ENCODE data around the gene KIAA1671. TPM values are rescaled to one million over a fixed set of nuclear protein-coding genes. Genes with fewer than 3 reads are reported as not detected.

The KIAA1671 gene
- total and polyA plus RNA-seq, 2 of the 4 experiments (the other 2 are of a cell fraction): 0.02 TPM; not detected in 1

GRCh38 chr22:25144522-25144921 lies 192.0 kb downstream of the KIAA1671 start:
- Histone ChIP-seq H3K4me1 (ENCODE audit: control insufficient read depth, insufficient read depth, low read length) (no peaks in the 10 kb centered on the region), H3K56ac (ENCODE audit: extremely low read depth, insufficient read depth, low read length) (no peak overlapping the region), H4K8ac (ENCODE audit: low read depth in 2 of 2, low read length in 2 of 2) (no peak overlapping the region), H4K20me1 (ENCODE audit: insufficient read depth, low read length) (no peaks in the 10 kb centered on the region), H2BK5ac (ENCODE audit: low read depth, low read length, poor library complexity, severe bottlenecking) (no peak overlapping the region), H2AK9ac (replicated peaks; ENCODE audit: low read depth, low read length, poor library complexity) (no peak overlapping the region), H3K27me3 (ENCODE audit: control insufficient read depth, insufficient read depth, low read length) (no peaks in the 10 kb centered on the region), H2AFZ (replicated peaks; ENCODE audit: low read length, poor library complexity) (no peak overlapping the region), H3K4me2 (ENCODE audit: low read depth, low read length) (no peak overlapping the region), H3K4me3 (ENCODE audit: insufficient read depth, low read depth, low read length) (no peak overlapping the region), H3K36me3 (ENCODE audit: control insufficient read depth, insufficient read depth, low read length) (no peaks in the 10 kb centered on the region), H3K14ac (replicated peaks; ENCODE audit: low read depth, low read length) (no peak overlapping the region), H4K91ac (ENCODE audit: insufficient read depth, low read depth, low read length) (no peak overlapping the region), H3K9me1 (ENCODE audit: insufficient read depth, low read length) (no peaks in the 10 kb centered on the region), H3K9me3 (ENCODE audit: control insufficient read depth, insufficient read depth, low read length) (no peaks in the 10 kb centered on the region), H2BK120ac (ENCODE audit: low read depth, low read length) (no peak overlapping the region), H2BK15ac (ENCODE audit: low read depth, low read length) (no peak overlapping the region), H3K27ac (ENCODE audit: insufficient read depth, low read length) (no peak overlapping the region), H2BK20ac (ENCODE audit: low read depth, low read length) (no peak overlapping the region), H3K18ac (ENCODE audit: low read depth, low read length) (no peak overlapping the region), H4K5ac (ENCODE audit: low read depth, low read length) (no peak overlapping the region), H3K4ac (ENCODE audit: low read depth, low read length) (no peak overlapping the region), H3K23ac (ENCODE audit: low read depth, low read length) (no peak overlapping the region), H2AK5ac (ENCODE audit: low read depth, low read length) (no peak overlapping the region), H3K79me1 (ENCODE audit: low read depth in 1 of 2, low read length in 2 of 2) (no peaks in the 10 kb centered on the region), H3K9ac (ENCODE audit: low read depth, low read length) (no peak overlapping the region)
- no TSS peak for BruUV-seq (replicated peaks)
- CTCF ChIA-PET: no interaction called here
- intact Hi-C loops (cut with micrococcal nuclease) (no loop called here), dilution Hi-C loops (cut with HindIII; ENCODE audit: low sequenced_read_pairs, unreplicated experiment) (no loop called here), in situ Hi-C loops (cut with MboI; ENCODE audit: low sequenced_read_pairs) (no loop called here)
- DNase-seq: no peak
- WGBS, 2 experiments (ENCODE audit: extremely low coverage in 2 of 2, insufficient read length in 1 of 2): no CpG with 5 or more reads among the region's 2 CpGs
- ATAC-seq (ENCODE audit: low read depth): no peak
- POLR2A ChIA-PET (ENCODE audit: unreplicated experiment): no interaction called here
- no peak for TF ChIP-seq BHLHE40 (IDR thresholded peaks at IDR 0.05; ENCODE audit: low read depth, low read length)
- no peak for TF ChIP-seq USF2 (IDR thresholded peaks at IDR 0.05; ENCODE audit: low read depth, low read length)
- TF ChIP-seq RFX5 (IDR thresholded peaks at IDR 0.05; ENCODE audit: low read depth, low read length): no peak
- TF ChIP-seq RAD21 (IDR thresholded peaks at IDR 0.05; ENCODE audit: low read length): no peak
- TF ChIP-seq FOS (IDR thresholded peaks at IDR 0.05; ENCODE audit: low read depth, low read length): no peak
- no peak for TF ChIP-seq RCOR1 (IDR thresholded peaks at IDR 0.05; ENCODE audit: insufficient replicate concordance, low read length)
- no peak for TF ChIP-seq NFE2L2 (IDR thresholded peaks at IDR 0.05; ENCODE audit: low read depth, low read length)
- no peak for TF ChIP-seq CHD1 (IDR thresholded peaks at IDR 0.05; ENCODE audit: low read depth, low read length)
